Osteoblast (primary cell): ENCODE measurements around the gene PPP4R1. TPM values are rescaled to one million over a fixed set of nuclear protein-coding genes. Genes with fewer than 3 reads are reported as not detected.

ENCODE experiments used
- DNase-seq: peaks from one replicate; pipeline ENCODE4 v3.0.0; 2011; ENCODE audit warnings: low spot score, mixed read lengths; ENCODE audit not compliant: insufficient read length; ENCODE audit errors: missing footprints
- H2AFZ ChIP-seq: 2 replicates; pipeline ENCODE4 v1.6.0; 2011; ENCODE audit warnings: mild to moderate bottlenecking, low read length
- H3K27ac ChIP-seq: 2 replicates; pipeline ENCODE4 v1.5.1; 2011; ENCODE audit warnings: mild to moderate bottlenecking, low read depth, low read length, moderate library complexity
- H3K27me3 ChIP-seq: 2 replicates; pipeline ENCODE4 v1.6.0; 2012; ENCODE audit warnings: mild to moderate bottlenecking, control low read depth, inconsistent platforms, low read length, moderate library complexity; ENCODE audit not compliant: insufficient read depth
- H3K36me3 ChIP-seq: 2 replicates; pipeline ENCODE4 v1.5.1; 2011; ENCODE audit warnings: mild to moderate bottlenecking, low read length, control low read depth, moderate library complexity; ENCODE audit not compliant: insufficient read depth
- H3K4me1 ChIP-seq: 2 replicates; pipeline ENCODE4 v1.5.1; 2011; ENCODE audit warnings: mild to moderate bottlenecking, low read length, control low read depth, moderate library complexity; ENCODE audit not compliant: insufficient read depth
- H3K4me2 ChIP-seq: 2 replicates; pipeline ENCODE4 v1.6.0; 2011; ENCODE audit warnings: mild to moderate bottlenecking, low read length; ENCODE audit not compliant: insufficient read depth
- H3K4me3 ChIP-seq: fragments of 200-600 bp; sonication (generic); 3 replicates; pipeline ENCODE4 v1.5.1; 2012; ENCODE audit warnings: mild to moderate bottlenecking, low read length, inconsistent platforms; ENCODE audit not compliant: insufficient read depth
- H3K79me2 ChIP-seq: 2 replicates; pipeline ENCODE4 v1.6.0; 2012; ENCODE audit warnings: mild to moderate bottlenecking, low read length, control low read depth, inconsistent platforms; ENCODE audit not compliant: insufficient read depth
- H3K9me3 ChIP-seq: 2 replicates; pipeline ENCODE4 v1.5.1; 2011; ENCODE audit warnings: low read depth, low read length, control low read depth
- H4K20me1 ChIP-seq: 2 replicates; pipeline ENCODE4 v1.6.0; 2012; ENCODE audit warnings: mild to moderate bottlenecking, low read length, control low read depth; ENCODE audit not compliant: insufficient read depth
- total RNA-seq: library from RNA; depleted of rRNA; stranded (reverse); fragments of >200 nt; gene quantifications from 2 replicates; pipeline ENCODE4 v1.2.3, GENCODE V29; 2012
- TF ChIP-seq, protein P1 (sequence below): IDR thresholded peaks from 2 replicates; pipeline ENCODE4 v1.5.1; 2011; ENCODE audit warnings: mild to moderate bottlenecking, low read depth, low read length, moderate library complexity; ENCODE audit errors: extremely low read depth

The PPP4R1 gene
- total RNA-seq, 1 donor = 143 TPM

DNA sequence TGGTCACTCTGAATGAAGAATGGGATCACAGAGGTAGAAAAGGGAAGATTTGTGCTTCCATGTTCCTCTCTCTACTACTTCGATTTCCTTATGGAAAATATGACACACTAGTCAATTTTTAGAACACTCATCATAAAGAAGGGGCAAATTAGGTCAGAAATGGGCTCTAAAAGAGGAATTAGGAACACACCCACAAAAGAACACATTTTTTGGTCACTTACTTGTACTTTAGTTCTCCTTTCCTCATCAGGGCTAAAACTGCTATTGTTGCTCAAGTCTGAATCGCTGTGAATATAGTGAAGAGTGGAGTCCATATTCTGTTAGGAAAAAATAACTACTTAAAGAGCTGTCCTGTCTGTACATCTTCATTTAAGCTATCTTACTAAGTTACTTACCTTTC, 52.6 kb downstream of the PPP4R1 start:
- peaks cover 57% of the 10 kb centered on the region for H3K36me3 ChIP-seq
- H3K4me1 ChIP-seq = no peaks in the 10 kb centered on the region
- no peak for DNase-seq
- no peaks in the 10 kb centered on the region for H3K27me3 ChIP-seq
- H4K20me1 ChIP-seq = peaks cover 6% of the 10 kb centered on the region
- H3K79me2 ChIP-seq = peaks cover 18% of the 10 kb centered on the region
- no peaks in the 10 kb centered on the region for H3K9me3 ChIP-seq
- H3K27ac ChIP-seq = no peak overlapping the region
- H3K4me2 ChIP-seq = no peak overlapping the region
- TF ChIP-seq, protein P1, sequence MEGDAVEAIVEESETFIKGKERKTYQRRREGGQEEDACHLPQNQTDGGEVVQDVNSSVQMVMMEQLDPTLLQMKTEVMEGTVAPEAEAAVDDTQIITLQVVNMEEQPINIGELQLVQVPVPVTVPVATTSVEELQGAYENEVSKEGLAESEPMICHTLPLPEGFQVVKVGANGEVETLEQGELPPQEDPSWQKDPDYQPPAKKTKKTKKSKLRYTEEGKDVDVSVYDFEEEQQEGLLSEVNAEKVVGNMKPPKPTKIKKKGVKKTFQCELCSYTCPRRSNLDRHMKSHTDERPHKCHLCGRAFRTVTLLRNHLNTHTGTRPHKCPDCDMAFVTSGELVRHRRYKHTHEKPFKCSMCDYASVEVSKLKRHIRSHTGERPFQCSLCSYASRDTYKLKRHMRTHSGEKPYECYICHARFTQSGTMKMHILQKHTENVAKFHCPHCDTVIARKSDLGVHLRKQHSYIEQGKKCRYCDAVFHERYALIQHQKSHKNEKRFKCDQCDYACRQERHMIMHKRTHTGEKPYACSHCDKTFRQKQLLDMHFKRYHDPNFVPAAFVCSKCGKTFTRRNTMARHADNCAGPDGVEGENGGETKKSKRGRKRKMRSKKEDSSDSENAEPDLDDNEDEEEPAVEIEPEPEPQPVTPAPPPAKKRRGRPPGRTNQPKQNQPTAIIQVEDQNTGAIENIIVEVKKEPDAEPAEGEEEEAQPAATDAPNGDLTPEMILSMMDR = no peak
- H2AFZ ChIP-seq = no peak overlapping the region
- H3K4me3 ChIP-seq = no peak overlapping the region

DNA sequence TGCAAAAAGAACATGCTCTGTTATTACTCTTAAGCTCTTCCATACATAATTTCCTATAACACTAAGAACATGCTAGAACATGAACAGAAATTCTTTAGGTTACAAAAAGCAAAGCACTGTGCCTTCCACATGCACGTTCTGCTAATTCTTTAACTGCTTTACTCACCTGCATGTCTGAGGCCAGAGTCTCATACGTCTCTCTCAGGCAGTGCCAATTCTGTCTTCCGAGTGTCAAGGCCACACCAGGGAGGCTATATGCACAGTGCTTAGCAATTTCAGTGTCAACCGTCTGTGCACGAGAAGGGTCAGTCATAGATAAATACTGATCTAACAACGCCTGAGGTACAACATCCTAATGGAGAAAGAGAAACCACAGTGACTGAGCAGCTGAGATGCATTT, 55.1 kb downstream of the PPP4R1 start:
- Histone ChIP-seq H2AFZ (no peak overlapping the region), H3K4me3 (no peak overlapping the region), H3K27ac (no peak overlapping the region), H4K20me1 (no peaks in the 10 kb centered on the region), H3K4me2 (no peak overlapping the region), H3K27me3 (no peaks in the 10 kb centered on the region), H3K36me3 (peaks cover 77% of the 10 kb centered on the region), H3K79me2 (peaks cover 5% of the 10 kb centered on the region), H3K4me1 (no peaks in the 10 kb centered on the region), H3K9me3 (no peaks in the 10 kb centered on the region)
- DNase-seq = no peak
- TF ChIP-seq, protein P1 = no peak

DNA sequence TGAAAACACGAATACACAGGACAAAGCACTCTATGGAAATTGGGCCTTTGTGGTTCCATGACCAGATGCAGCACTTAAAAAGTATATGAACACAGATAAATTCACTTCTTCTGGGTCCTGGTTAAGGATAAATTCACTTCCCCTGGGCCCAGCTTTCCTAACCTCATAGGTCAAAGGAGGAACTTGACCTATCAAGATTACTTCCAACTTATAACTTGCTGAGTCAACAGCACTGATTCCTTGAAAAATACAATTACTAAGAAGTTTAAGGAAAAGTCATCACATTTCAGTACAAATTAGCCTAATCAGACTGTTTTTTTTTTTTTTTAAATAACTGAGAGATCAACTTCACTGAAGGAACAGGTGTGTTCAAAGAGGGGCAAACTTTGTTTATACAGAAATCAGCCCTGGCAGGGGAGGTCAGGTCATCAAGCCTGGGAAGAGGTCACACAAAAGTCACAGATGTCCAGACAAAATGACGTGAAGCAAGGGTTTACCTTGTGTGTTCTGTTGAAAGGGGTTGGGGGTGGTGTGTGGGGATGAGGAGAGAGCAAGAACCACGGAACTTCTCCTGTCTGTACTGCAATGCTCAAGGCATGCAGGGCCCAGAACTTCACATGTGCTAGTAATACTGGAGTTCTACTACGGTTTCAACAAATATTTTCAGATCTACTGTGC, 55.8 kb downstream of the PPP4R1 start:
- Histone ChIP-seq H2AFZ (no peak overlapping the region), H3K4me2 (no peak overlapping the region), H3K36me3 (peaks cover 80% of the 10 kb centered on the region), H3K27ac (no peak overlapping the region), H3K9me3 (no peaks in the 10 kb centered on the region), H3K27me3 (no peaks in the 10 kb centered on the region), H3K4me1 (no peaks in the 10 kb centered on the region), H3K79me2 (peaks cover 3% of the 10 kb centered on the region), H3K4me3 (no peak overlapping the region), H4K20me1 (no peaks in the 10 kb centered on the region)
- DNase-seq = no peak
- TF ChIP-seq, protein P1 = no peak

DNA sequence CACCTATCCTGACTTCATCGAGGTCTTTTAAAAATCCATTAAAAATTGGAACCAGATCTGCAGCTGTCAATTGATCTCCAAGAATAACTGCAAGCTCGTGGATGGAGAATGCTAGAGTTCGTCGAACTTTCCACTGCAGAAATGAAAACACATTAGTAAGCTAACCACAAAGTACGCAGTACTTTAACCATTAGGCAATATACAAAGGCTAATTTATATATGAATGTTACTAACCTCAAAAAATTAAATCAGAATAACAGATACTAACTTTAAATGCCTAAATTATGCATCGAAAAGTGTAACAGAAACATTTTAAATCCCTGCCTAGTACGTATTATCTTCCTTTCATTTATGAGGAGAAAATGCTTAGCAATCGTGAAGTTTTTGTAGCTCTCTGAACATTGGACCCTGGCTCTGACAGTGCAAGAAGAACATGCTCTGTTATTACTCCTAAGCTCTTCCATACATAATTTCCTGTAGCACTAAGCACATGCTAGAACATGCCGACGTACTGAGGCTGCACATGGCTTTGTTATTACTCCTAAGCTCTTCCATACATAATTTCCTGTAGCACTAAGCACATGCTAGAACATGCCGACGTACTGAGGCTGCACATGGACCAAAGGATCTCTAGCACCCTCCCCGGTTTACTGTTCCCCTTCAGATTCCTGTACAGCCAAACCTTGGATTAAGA, 57.0 kb downstream of the PPP4R1 start:
- Histone ChIP-seq H3K9me3 (no peaks in the 10 kb centered on the region), H3K27me3 (no peaks in the 10 kb centered on the region), H3K36me3 (peaks cover 80% of the 10 kb centered on the region), H3K79me2 (peaks cover 8% of the 10 kb centered on the region), H3K4me2 (no peak overlapping the region), H4K20me1 (no peaks in the 10 kb centered on the region), H2AFZ (no peak overlapping the region), H3K4me1 (no peaks in the 10 kb centered on the region), H3K4me3 (no peak overlapping the region), H3K27ac (no peak overlapping the region)
- no peak for DNase-seq
- TF ChIP-seq, protein P1 = no peak
